ENCODE measurements around the gene SNX20.

SNX20 gene

DNA sequence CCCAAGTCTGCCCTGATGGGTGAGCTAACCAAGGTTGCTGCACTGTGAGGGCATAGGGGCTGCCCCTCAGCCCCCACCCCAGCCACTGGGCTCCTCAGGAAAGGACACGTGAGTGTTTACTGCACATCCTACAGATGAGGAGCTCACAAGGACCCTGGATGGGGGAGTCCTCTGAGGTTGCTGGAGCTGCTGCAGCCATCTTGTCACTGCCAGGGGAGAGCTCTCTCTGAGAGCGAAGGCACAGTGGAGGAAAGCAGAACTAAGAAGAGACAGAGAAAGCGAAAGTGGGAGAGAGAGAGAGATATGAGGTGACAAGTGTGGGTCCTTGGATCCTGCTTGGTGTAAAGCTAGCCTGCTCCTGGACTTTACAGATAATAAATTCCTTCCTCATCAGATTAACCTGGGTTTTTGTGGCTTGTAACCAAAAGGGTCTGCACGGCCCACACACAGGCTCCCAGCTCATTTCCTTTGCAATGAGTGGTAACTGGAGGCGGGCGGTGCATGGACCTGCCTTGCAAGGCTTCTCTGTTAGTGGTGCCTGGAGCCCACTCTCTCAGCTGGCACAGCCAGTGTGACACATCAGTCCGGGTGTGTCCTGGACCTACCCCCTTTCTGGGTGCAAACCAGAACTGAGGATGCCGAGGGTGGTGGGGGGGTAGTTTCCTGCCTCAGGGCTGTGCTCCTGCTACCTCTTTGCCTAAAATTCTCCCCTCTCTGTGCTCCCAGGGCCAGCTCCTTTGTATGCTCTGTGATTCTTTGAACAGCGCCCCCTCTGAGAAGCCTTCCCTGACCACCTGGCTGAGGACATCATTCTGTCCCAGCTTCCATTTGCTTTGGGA, 14.2 kb downstream of the SNX20 start:
- peak; percentile 78 for DNase-seq (ENCODE audit: extremely low spot score)
- TF ChIP-seq, protein P1, sequence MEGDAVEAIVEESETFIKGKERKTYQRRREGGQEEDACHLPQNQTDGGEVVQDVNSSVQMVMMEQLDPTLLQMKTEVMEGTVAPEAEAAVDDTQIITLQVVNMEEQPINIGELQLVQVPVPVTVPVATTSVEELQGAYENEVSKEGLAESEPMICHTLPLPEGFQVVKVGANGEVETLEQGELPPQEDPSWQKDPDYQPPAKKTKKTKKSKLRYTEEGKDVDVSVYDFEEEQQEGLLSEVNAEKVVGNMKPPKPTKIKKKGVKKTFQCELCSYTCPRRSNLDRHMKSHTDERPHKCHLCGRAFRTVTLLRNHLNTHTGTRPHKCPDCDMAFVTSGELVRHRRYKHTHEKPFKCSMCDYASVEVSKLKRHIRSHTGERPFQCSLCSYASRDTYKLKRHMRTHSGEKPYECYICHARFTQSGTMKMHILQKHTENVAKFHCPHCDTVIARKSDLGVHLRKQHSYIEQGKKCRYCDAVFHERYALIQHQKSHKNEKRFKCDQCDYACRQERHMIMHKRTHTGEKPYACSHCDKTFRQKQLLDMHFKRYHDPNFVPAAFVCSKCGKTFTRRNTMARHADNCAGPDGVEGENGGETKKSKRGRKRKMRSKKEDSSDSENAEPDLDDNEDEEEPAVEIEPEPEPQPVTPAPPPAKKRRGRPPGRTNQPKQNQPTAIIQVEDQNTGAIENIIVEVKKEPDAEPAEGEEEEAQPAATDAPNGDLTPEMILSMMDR (IDR thresholded peaks at IDR 0.05; ENCODE audit: control extremely low read depth, extremely low read depth, low read depth, missing control alignments): no peak
- ChIA-PET CTCF (interaction anchor here (0.6 to 11.6 kb wide), 38 partner anchors 13 to 642 kb away, joined by 3 to 289 read pairs (median 4); partner anchors contain the start of genes CNEP1R1 and SNX20), POLR2A (interaction anchor here (0.5 to 1.1 kb wide), 3 partner anchors 17 to 336 kb away, joined by 3 to 6 read pairs (median 3); no protein-coding TSS in a partner anchor)

DNA sequence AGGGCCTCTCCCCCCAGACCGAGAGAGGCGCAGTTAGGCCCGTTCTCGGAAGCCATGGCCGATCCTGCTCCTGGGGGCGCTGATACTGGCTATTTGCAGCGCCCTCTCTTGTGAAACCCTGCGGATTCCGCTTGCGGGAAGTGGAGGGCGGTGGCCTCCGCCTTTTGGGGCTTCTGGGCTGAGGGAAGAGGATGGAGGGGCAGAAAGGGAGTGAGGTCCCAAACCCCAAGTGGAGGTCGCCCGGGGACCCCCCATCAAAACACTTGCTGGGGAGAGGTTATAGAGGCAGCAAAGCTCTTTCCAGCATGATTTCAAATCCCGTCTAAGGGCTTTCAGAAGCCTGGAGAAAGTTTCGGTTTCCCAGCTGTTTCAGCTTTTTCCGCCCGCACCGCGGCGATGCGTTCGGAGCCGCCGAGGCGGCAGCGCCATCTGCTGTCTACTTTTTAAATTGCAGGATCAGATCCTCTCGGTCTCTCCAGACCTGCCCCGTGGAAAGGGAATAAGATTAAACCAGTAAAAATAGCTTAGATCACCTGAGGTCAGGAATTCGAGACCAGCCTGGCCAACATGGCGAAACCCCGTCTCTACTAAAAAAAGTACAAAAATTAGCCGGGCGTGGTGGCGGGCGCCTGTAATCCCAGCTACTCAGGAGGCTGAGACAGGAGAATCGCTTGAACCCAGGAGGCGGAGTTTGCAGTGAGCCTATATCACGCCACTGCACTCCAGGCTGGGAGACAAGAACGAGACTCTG, 15.8 kb downstream of the SNX20 start:
- ChIA-PET CTCF (interaction anchor here (0.6 to 11.6 kb wide), 88 partner anchors 13 to 1082 kb away, joined by 3 to 289 read pairs (median 4); partner anchors contain the start of genes BRD7, CNEP1R1, CYLD and NKD1), POLR2A (no interaction called here)
- TF ChIP-seq, protein P1 (IDR thresholded peaks at IDR 0.05; ENCODE audit: control extremely low read depth, extremely low read depth, low read depth, missing control alignments): peak; percentile 75
- DNase-seq (ENCODE audit: extremely low spot score): peak; percentile 78

DNA sequence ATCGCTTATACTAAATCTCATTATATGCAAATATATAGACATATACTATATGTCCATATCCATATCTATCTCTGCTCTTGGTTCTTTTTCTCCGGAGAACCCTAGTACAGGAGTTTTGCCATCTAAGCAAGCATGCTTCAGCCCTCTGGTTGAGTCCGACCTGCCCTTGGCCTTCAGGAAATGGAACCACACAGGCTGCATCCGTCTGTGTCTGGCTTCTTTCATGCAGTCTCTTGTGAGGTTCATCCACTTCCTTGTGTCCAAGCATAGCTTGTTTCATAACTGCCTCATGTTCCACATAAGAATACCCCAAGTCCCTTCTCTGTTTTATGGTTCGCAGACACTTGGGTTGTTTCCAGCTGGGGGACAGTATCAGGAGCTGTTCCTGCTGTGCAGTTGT, 16.8 kb downstream of the SNX20 start:
- ChIA-PET CTCF (interaction anchor here (0.9 to 11.6 kb wide), 21 partner anchors 12 to 642 kb away, joined by 3 to 289 read pairs (median 5); partner anchors contain the start of genes CNEP1R1 and SNX20), POLR2A (no interaction called here)
- DNase-seq (ENCODE audit: extremely low spot score): no peak
- TF ChIP-seq, protein P1 (IDR thresholded peaks at IDR 0.05; ENCODE audit: control extremely low read depth, extremely low read depth, low read depth, missing control alignments): no peak

DNA sequence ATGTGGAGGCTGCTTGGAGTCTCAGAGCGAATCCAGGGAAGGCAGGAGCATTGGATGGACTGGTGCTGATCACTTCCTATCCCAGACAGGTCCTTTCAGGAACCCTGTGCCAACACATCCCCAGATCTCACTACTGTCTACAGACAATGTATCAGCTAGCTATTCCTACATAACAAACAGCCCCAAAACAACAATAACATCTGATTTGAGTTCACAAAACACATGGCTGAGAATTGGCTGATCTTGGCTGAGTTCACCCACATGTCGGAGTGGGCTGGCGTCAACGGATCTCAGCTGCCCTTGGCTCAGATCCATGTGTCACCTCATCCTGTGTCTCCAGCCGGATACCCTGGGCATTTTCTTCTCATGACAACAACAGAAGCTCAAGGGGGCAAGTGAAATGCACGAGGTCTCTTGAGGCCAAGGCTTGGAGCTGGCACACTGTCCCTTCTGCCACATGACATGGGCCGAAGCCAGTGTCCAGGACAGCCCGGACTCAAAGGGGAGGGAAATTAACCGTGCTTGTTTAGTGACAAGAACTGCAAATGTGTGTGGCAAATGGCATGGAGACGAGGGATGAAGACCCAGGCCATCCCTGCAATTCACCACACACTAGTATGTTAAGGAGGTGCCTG, 18.7 kb downstream of the SNX20 start:
- TF ChIP-seq, protein P1 (IDR thresholded peaks at IDR 0.05; ENCODE audit: control extremely low read depth, extremely low read depth, low read depth, missing control alignments): no peak
- ChIA-PET POLR2A (no interaction called here), CTCF (interaction anchor here (1.4 to 11.6 kb wide), 4 partner anchors 10 to 636 kb away, joined by 3 to 289 read pairs (median 50); partner anchors contain the start of gene SNX20)
- no peak for DNase-seq (ENCODE audit: extremely low spot score)

DNA sequence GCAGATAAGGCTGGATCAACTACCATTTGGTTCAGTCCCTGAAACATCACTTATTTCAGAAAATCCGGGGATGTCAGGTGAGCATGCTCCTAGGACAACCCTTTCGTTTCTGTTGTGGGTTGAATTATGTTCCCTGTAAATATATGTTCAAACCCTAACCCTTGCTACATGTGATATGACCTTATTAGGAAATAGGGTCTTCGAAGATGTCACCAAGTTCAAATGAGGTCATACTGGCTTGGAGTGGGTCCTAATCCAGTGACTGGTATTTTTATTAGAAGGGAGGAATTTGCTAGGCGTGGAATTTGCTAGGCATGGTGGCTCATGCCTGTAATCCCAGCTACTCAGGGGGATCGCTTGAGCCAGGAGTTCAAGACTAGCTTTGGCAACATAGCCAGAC, 21.3 kb downstream of the SNX20 start:
- TF ChIP-seq, protein P1 (IDR thresholded peaks at IDR 0.05; ENCODE audit: control extremely low read depth, extremely low read depth, low read depth, missing control alignments): no peak
- DNase-seq (ENCODE audit: extremely low spot score): no peak
- ChIA-PET CTCF (interaction anchor here (0.9 to 1.0 kb wide), 2 partner anchors 11 to 147 kb away, joined by 3 read pairs; no protein-coding TSS in a partner anchor), POLR2A (no interaction called here)

DNA sequence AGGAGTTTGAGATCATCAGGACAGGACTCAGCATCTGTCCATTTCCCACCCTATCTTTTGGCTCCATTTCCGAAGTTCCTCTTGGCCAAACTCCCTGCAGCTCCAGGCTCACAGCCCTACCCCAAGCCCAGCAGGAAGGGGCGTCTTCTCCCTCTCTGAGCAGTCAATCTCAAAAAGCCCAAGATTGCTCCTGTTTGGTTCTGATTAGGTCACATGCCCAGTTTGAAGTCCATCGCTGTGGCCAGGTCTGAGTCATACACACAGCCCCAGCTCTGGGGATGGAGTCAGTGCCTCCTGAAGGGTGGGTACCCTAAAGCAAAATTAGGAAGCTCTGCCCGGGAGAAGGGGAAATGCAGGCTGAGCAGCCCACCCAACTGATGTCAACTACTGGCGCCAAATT, 23.9 kb downstream of the SNX20 start:
- TF ChIP-seq, protein P1 (IDR thresholded peaks at IDR 0.05; ENCODE audit: control extremely low read depth, extremely low read depth, low read depth, missing control alignments): no peak
- DNase-seq (ENCODE audit: extremely low spot score): no peak
- POLR2A ChIA-PET: no interaction called here
- CTCF ChIA-PET: no interaction called here

All from GM10248 (cell line).